A673 (cell line): ENCODE data around the gene VWC2. TPM values are rescaled to one million over a fixed set of nuclear protein-coding genes. Genes with fewer than 3 reads are reported as not detected.

Source experiments
- BruUV-seq: library from RNA; stranded (reverse); fragments of 400-500 nt; replicated peaks from 2 replicates; lab custom pipeline; 2021; lab: Mats Ljungman, UMichigan
- CTCF ChIA-PET: fragments of 300-600 bp; sonication (Branson Sonifier 250); formaldehyde crosslinking; loops from one replicate; lab custom pipeline; 2022; ENCODE audit warnings: antibody characterized with exemption; lab: Charles Lee
- POLR2A ChIA-PET: fragments of 300-600 bp; sonication (Branson Sonifier 250); formaldehyde crosslinking; loops from one replicate; lab custom pipeline; 2022; ENCODE audit warnings: antibody characterized with exemption; ENCODE audit not compliant: low non-redundant PET; lab: Charles Lee
- DNase-seq: peaks from one replicate; pipeline ENCODE4 v3.0.0-alpha.2; 2015; ENCODE audit warnings: low spot score
- H3K27ac ChIP-seq: fragments of 200-600 bp; sonication (generic); 2 replicates; pipeline ENCODE4 v1.5.1; 2016; ENCODE audit warnings: mixed run types, low read depth, mild to moderate bottlenecking, mixed read lengths, antibody characterized with exemption, low read length; ENCODE audit not compliant: poor library complexity, severe bottlenecking
- H3K27me3 ChIP-seq: fragments of 200-600 bp; sonication (generic); replicated peaks from 2 replicates; pipeline ENCODE4 v1.6.1; 2017; ENCODE audit warnings: mixed run types, low read depth, mild to moderate bottlenecking, mixed read lengths, antibody characterized with exemption, low read length; ENCODE audit not compliant: insufficient read depth, poor library complexity
- H3K36me3 ChIP-seq: fragments of 200-600 bp; sonication (generic); 2 replicates; pipeline ENCODE4 v1.6.1; 2016; ENCODE audit warnings: mixed run types, mild to moderate bottlenecking, mixed read lengths, antibody characterized with exemption, low read length; ENCODE audit not compliant: insufficient read depth, poor library complexity, severe bottlenecking
- H3K4me1 ChIP-seq: fragments of 200-600 bp; sonication (generic); 2 replicates; pipeline ENCODE4 v1.6.1; 2017; ENCODE audit warnings: mixed run types, mild to moderate bottlenecking, mixed read lengths, antibody characterized with exemption, low read length; ENCODE audit not compliant: insufficient read depth, poor library complexity, severe bottlenecking
- H3K4me3 ChIP-seq: fragments of 200-600 bp; sonication (generic); 2 replicates; pipeline ENCODE4 v1.5.1; 2016; ENCODE audit warnings: low read depth, mixed run types, mild to moderate bottlenecking, mixed read lengths, low read length; ENCODE audit not compliant: poor library complexity, severe bottlenecking
- H3K9me3 ChIP-seq: fragments of 200-600 bp; sonication (generic); 2 replicates; pipeline ENCODE4 v1.6.1; 2016; ENCODE audit warnings: mixed run types, low read depth, mild to moderate bottlenecking, mixed read lengths, antibody characterized with exemption, low read length; ENCODE audit not compliant: poor library complexity, severe bottlenecking
- EZH2 ChIP-seq: fragments of 200-600 bp; sonication (generic); IDR thresholded peaks from 2 replicates; pipeline ENCODE4 v1.6.1; 2017; ENCODE audit warnings: borderline replicate concordance, low read depth, mild to moderate bottlenecking, mixed read lengths, antibody characterized with exemption, low read length; ENCODE audit not compliant: poor library complexity, severe bottlenecking
- intact Hi-C: fragments of 100-400 bp; cut with micrococcal nuclease; formaldehyde crosslinking; loops from one replicate; pipeline ENCODE4 v1.10.0; 2022; ENCODE audit not compliant: unreplicated experiment
- total RNA-seq: library from RNA; stranded (reverse); gene quantifications from 2 replicates; pipeline ENCODE4 v1.2.3, GENCODE V29; 2021
- TF ChIP-seq, protein P1 (sequence below): fragments of 300-800, 200-600 bp; sonication (generic); conservative IDR thresholded peaks from 2 replicates; pipeline ENCODE4 v1.5.1; 2017; ENCODE audit warnings: low read depth, mild to moderate bottlenecking, antibody characterized with exemption, low read length, moderate library complexity, mixed read lengths

The VWC2 gene
- total RNA-seq, 1 experiment from 2014 or later = not detected

DNA sequence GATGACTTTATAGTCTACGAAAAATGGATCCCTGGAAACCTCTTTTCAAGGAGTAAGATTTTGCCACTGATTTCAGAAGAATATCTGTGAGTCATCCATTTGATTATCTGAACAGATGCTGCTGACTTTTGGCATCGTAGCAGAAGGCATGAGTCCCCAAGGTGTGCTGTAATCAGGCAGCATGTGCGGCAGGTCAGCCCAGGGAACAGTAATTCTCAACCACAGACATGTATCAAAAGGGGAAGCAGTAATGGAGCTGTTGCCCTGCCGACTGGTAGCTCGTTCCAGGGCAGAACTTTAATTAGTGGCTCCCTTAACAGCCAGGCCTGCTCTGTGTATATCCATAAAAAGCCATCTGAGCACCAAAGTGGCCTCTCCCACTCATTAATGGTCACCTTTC is 5.7 kb upstream of the VWC2 start:
- H3K36me3 ChIP-seq = no peaks in the 10 kb centered on the region
- CTCF ChIA-PET = no interaction called here
- H3K4me3 ChIP-seq = no peak overlapping the region
- H3K9me3 ChIP-seq = peaks cover 5% of the 10 kb centered on the region
- intact Hi-C loops = no loop called here
- H3K27me3 ChIP-seq = peaks cover under 1% of the 10 kb centered on the region
- H3K27ac ChIP-seq = no peak overlapping the region
- no peaks in the 10 kb centered on the region for H3K4me1 ChIP-seq
- POLR2A ChIA-PET = no interaction called here
- no peak for TF ChIP-seq EZH2
- TF ChIP-seq, protein P1, sequence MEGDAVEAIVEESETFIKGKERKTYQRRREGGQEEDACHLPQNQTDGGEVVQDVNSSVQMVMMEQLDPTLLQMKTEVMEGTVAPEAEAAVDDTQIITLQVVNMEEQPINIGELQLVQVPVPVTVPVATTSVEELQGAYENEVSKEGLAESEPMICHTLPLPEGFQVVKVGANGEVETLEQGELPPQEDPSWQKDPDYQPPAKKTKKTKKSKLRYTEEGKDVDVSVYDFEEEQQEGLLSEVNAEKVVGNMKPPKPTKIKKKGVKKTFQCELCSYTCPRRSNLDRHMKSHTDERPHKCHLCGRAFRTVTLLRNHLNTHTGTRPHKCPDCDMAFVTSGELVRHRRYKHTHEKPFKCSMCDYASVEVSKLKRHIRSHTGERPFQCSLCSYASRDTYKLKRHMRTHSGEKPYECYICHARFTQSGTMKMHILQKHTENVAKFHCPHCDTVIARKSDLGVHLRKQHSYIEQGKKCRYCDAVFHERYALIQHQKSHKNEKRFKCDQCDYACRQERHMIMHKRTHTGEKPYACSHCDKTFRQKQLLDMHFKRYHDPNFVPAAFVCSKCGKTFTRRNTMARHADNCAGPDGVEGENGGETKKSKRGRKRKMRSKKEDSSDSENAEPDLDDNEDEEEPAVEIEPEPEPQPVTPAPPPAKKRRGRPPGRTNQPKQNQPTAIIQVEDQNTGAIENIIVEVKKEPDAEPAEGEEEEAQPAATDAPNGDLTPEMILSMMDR = no peak
- no TSS peak for BruUV-seq
- no peak for DNase-seq

DNA sequence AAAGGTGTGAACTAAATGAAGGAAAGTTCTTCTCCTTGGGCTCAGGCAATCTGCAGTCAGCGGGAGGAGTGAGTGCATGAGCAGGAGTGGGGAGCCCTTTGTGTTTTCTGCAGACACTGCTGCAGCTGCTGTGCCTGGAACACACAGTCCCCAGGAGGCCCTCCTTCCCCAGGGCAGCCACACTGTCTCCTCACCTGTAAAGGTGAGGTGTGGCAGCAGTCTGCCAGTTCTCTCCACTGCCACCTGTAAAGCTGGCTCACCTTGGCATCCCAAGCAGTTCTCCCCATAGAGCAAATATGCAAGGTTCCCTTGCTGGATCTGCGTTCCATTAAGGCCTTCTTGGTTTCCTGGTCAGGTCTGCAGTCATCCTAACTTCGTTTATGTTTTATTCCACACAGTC is 5.2 kb upstream of the VWC2 start:
- CTCF ChIA-PET = no interaction called here
- BruUV-seq = no TSS peak
- H3K27ac ChIP-seq = no peak overlapping the region

DNA sequence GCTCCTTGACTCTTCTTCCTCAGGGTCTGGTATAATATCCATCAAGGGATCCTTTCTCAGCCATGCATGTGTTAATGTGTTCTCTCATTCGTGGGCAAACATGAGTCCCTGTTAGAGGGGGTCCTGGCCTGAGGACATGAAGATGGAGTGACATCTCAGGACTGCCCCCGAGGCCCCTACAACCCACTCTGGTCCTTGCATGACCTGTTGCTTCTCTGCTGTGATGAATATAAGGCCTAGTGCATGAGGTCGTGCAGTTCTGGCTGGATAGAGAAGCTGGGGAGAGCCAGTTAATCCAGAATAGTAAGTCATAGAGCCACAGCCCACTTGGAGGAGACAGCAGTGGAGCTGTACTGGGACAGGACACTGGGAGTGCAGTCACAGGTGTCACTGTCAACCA is 4.6 kb upstream of the VWC2 start:
- no TSS peak for BruUV-seq
- H3K4me3 ChIP-seq = no peak overlapping the region
- no peaks in the 10 kb centered on the region for H3K36me3 ChIP-seq
- H3K27me3 ChIP-seq = peaks cover 7% of the 10 kb centered on the region
- no peak for DNase-seq
- POLR2A ChIA-PET = no interaction called here
- no peak overlapping the region for H3K27ac ChIP-seq
- TF ChIP-seq EZH2 = no peak
- TF ChIP-seq, protein P1 = no peak
- CTCF ChIA-PET = no interaction called here
- intact Hi-C loops = no loop called here
- peaks cover 5% of the 10 kb centered on the region for H3K9me3 ChIP-seq
- no peaks in the 10 kb centered on the region for H3K4me1 ChIP-seq

More for the DNA sequence above, 5.2 kb upstream of the VWC2 start:
- H3K9me3 ChIP-seq = peaks cover 5% of the 10 kb centered on the region
- TF ChIP-seq EZH2 = no peak
- TF ChIP-seq, protein P1 = no peak
- no peak for DNase-seq
- H3K4me1 ChIP-seq = no peaks in the 10 kb centered on the region
- peaks cover 5% of the 10 kb centered on the region for H3K27me3 ChIP-seq
- H3K4me3 ChIP-seq = no peak overlapping the region
- H3K36me3 ChIP-seq = no peaks in the 10 kb centered on the region
- POLR2A ChIA-PET = no interaction called here
- intact Hi-C loops = no loop called here
